Upper lobe of left lung (tissue), 4 donors: ENCODE data around the gene HIGD1C.

Source experiments
- CTCF ChIP-seq, 6 experiments: fragments of 450-650 bp in 4 of 6; fragments of 200-600 bp in 2 of 6; sonication (generic) in 2 of 6; IDR thresholded peaks; one replicate each; pipeline ENCODE4 v1.5.1; 2016 to 2019; ENCODE audit warnings: antibody characterized with exemption in 6 of 6
- EP300 ChIP-seq, 4 donors: sonication (generic); formaldehyde crosslinking; IDR thresholded peaks; one replicate each; pipeline ENCODE4 v1.5.1; 2017; ENCODE audit warnings: antibody characterized with exemption in 4 of 4, control low read depth in 2 of 4
- POLR2A ChIP-seq, 4 donors: fragments of 450-650 bp; IDR thresholded peaks; one replicate each; pipeline ENCODE4 v1.5.1; 2016 to 2017; ENCODE audit warnings: antibody characterized with exemption in 4 of 4, mild to moderate bottlenecking in 2 of 4
- POLR2AphosphoS5 ChIP-seq, 2 donors: sonication (generic); formaldehyde crosslinking; IDR thresholded peaks; one replicate each; pipeline ENCODE4 v1.5.1; 2017; ENCODE audit warnings: antibody characterized with exemption in 2 of 2

- no peak for TF ChIP-seq CTCF (IDR thresholded peaks at IDR 0.05)
- no peak for TF ChIP-seq POLR2AphosphoS5 (IDR thresholded peaks at IDR 0.05)
- TF ChIP-seq POLR2A (IDR thresholded peaks at IDR 0.05): no peak
- no peak for TF ChIP-seq EP300 (IDR thresholded peaks at IDR 0.05)
Measured at GRCh38 chr12:50971946-50972345, 19.6 kb downstream of the HIGD1C start.
